MM.1S (cell line): ENCODE measurements around the gene FOXK2.

Experiments
- EZH2 ChIP-seq: fragments of 300-600 bp; sonication (generic); optimal IDR thresholded peaks from 2 replicates; pipeline ENCODE3; 2017; ENCODE audit warnings: low read depth, mild to moderate bottlenecking, antibody characterized with exemption, low read length, mixed read lengths
- EZH2phosphoT487 ChIP-seq: fragments of 300-600 bp; sonication (generic); IDR thresholded peaks from 2 replicates; pipeline ENCODE4 v1.6.1; 2018; ENCODE audit warnings: antibody characterized with exemption, low read length
- TF ChIP-seq, protein P1 (sequence below): fragments of 300-600 bp; sonication (generic); IDR thresholded peaks from 2 replicates; pipeline ENCODE4 v1.5.1; 2016; ENCODE audit warnings: antibody characterized with exemption, low read length, mixed read lengths

- TF ChIP-seq, protein P1, sequence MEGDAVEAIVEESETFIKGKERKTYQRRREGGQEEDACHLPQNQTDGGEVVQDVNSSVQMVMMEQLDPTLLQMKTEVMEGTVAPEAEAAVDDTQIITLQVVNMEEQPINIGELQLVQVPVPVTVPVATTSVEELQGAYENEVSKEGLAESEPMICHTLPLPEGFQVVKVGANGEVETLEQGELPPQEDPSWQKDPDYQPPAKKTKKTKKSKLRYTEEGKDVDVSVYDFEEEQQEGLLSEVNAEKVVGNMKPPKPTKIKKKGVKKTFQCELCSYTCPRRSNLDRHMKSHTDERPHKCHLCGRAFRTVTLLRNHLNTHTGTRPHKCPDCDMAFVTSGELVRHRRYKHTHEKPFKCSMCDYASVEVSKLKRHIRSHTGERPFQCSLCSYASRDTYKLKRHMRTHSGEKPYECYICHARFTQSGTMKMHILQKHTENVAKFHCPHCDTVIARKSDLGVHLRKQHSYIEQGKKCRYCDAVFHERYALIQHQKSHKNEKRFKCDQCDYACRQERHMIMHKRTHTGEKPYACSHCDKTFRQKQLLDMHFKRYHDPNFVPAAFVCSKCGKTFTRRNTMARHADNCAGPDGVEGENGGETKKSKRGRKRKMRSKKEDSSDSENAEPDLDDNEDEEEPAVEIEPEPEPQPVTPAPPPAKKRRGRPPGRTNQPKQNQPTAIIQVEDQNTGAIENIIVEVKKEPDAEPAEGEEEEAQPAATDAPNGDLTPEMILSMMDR = no peak
- no peak for TF ChIP-seq EZH2
- TF ChIP-seq EZH2phosphoT487 = no peak
These were observed 25.5 kb downstream of the FOXK2 start for GRCh38 chr17:82545071-82545462.
